HG03342 (cell line): ENCODE measurements around the gene ATAD2B.

Experiments used
- ATAC-seq: cut with Tn5 transposase; IDR thresholded peaks from one replicate; pipeline ENCODE4 v1.9.1; 2021; ENCODE audit warnings: mild to moderate bottlenecking, moderate library complexity; ENCODE audit not compliant: unreplicated experiment

ATAD2B gene

GRCh38 chr2:23705771-23706612, 220.9 kb downstream of the ATAD2B start:
- no peak for ATAC-seq

- no peak for ATAC-seq
Measured at GRCh38 chr2:23703583-23704385, 223.1 kb downstream of the ATAD2B start.

GRCh38 chr2:23703037-23703582, 223.8 kb downstream of the ATAD2B start:
- no peak for ATAC-seq

GRCh38 chr2:23700627-23701026, 226.3 kb downstream of the ATAD2B start:
- no peak for ATAC-seq

- ATAC-seq, result no peak
Measured at GRCh38 chr2:23699580-23699925, 227.4 kb downstream of the ATAD2B start.

DNA sequence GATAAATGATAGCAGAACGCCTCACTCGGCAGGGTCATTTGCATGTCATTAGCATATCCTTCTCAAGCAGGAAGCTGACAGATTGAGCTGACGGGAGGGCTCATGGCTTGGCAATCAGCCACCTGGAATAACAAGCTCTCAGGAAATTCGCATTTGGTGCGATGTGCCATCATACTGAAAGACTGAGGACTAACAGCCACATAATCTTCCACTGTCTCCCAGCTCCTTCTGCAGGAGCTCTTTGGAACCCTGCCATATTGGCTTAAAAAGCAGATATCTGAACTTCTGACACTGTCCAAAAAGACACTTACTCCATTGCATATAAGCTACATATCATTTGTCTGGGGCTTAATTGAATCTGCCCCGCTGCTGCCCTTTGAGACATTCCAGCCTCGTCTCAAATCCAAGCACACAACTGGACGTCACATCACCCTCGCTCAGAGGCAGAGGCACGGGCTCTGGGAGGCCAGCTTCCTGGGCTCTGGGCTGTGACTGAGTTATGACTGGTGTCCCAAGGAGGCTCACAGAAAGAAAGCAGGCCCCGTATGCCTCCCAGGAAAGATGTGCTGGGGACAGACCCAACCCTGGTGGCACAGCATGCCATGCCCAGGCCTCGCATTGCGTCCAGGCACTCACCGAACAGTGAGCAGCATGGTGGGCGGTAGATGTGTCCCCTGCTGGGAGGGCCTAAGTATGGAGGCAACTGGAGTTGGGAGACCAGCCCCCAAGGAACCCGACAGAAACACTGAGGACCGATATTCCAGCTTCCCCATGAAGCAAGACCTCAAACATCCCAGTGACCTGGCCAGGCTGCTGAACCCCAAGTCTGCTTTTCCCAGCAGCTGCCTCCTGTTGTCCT, 228.0 kb downstream of the ATAD2B start:
- no peak for ATAC-seq
